Astrocyte (in vitro differentiated cells and primary cell): ENCODE measurements around the gene RCL1. TPM values are rescaled to one million over a fixed set of nuclear protein-coding genes. Genes with fewer than 3 reads are reported as not detected.

Experiments used
- DNase-seq: peaks from one replicate; pipeline ENCODE4 v3.0.0-alpha.2; 2010; ENCODE audit warnings: low read depth
- FAIRE-seq: peaks from 2 replicates; lab custom pipeline; 2011; peaks lifted over from hg19 to GRCh38; lab: Jason Lieb, UNC
- H2AFZ ChIP-seq: 2 replicates; pipeline ENCODE4 v1.6.0; 2012; ENCODE audit warnings: low read depth, low read length, inconsistent platforms
- H3K27ac ChIP-seq: 2 replicates; pipeline ENCODE4 v1.5.1; 2011; ENCODE audit warnings: low read depth, low read length, inconsistent platforms
- H3K27me3 ChIP-seq: 2 replicates; pipeline ENCODE4 v1.6.0; 2011; ENCODE audit warnings: low read length, inconsistent platforms; ENCODE audit not compliant: insufficient read depth
- H3K36me3 ChIP-seq: 2 replicates; pipeline ENCODE4 v1.5.1; 2011; ENCODE audit warnings: low read length, inconsistent platforms; ENCODE audit not compliant: insufficient read depth
- H3K4me1 ChIP-seq: 2 replicates; pipeline ENCODE4 v1.5.1; 2011; ENCODE audit warnings: low read length, inconsistent platforms; ENCODE audit not compliant: insufficient read depth
- H3K4me2 ChIP-seq: 2 replicates; pipeline ENCODE4 v1.6.0; 2012; ENCODE audit warnings: low read length, inconsistent platforms
- H3K4me3 ChIP-seq: 2 replicates; pipeline ENCODE4 v1.5.1; 2011; ENCODE audit warnings: low read depth, mild to moderate bottlenecking, low read length, inconsistent platforms; ENCODE audit not compliant: insufficient read depth
- H3K79me2 ChIP-seq: 2 replicates; pipeline ENCODE4 v1.6.0; 2012; ENCODE audit warnings: mild to moderate bottlenecking, low read length, inconsistent platforms; ENCODE audit not compliant: insufficient read depth
- H3K9ac ChIP-seq: 2 replicates; pipeline ENCODE4 v1.6.0; 2012; ENCODE audit warnings: mild to moderate bottlenecking, low read length, inconsistent platforms
- H3K9me3 ChIP-seq: 2 replicates; pipeline ENCODE4 v1.5.1; 2012; ENCODE audit warnings: low read depth, mild to moderate bottlenecking, low read length, inconsistent platforms; ENCODE audit not compliant: insufficient read depth
- H4K20me1 ChIP-seq: 2 replicates; pipeline ENCODE4 v1.6.0; 2012; ENCODE audit warnings: low read length, inconsistent platforms; ENCODE audit not compliant: insufficient read depth
- H3K27ac Mint-ChIP-seq: one replicate; pipeline ENCODE4 v1.8.0; 2021; ENCODE audit warnings: mild to moderate bottlenecking, mixed read lengths; ENCODE audit not compliant: unreplicated experiment
- H3K27me3 Mint-ChIP-seq: one replicate; pipeline ENCODE4 v1.8.0; 2021; ENCODE audit warnings: low read depth, mixed read lengths; ENCODE audit not compliant: unreplicated experiment
- H3K36me3 Mint-ChIP-seq: one replicate; pipeline ENCODE4 v1.8.0; 2021; ENCODE audit warnings: low read depth, mixed read lengths; ENCODE audit not compliant: unreplicated experiment
- H3K4me1 Mint-ChIP-seq: one replicate; pipeline ENCODE4 v1.8.0; 2021; ENCODE audit warnings: low read depth, mixed read lengths; ENCODE audit not compliant: unreplicated experiment
- H3K4me3 Mint-ChIP-seq: one replicate; pipeline ENCODE4 v1.8.0; 2021; ENCODE audit warnings: mild to moderate bottlenecking, moderate library complexity, mixed read lengths; ENCODE audit not compliant: unreplicated experiment
- H3K9me3 Mint-ChIP-seq: one replicate; pipeline ENCODE4 v1.8.0; 2021; ENCODE audit warnings: mild to moderate bottlenecking, mixed read lengths; ENCODE audit not compliant: unreplicated experiment
- CTCF ChIP-seq: IDR thresholded peaks from 2 replicates; pipeline ENCODE4 v1.5.1; 2011; ENCODE audit warnings: low read depth, mild to moderate bottlenecking, inconsistent platforms, low read length, moderate library complexity; ENCODE audit not compliant: insufficient read depth
- EZH2 ChIP-seq: IDR thresholded peaks from 2 replicates; pipeline ENCODE4 v1.6.1; 2012; ENCODE audit warnings: mild to moderate bottlenecking, low read length, inconsistent platforms; ENCODE audit not compliant: insufficient read depth
- total RNA-seq: library from RNA; stranded (reverse); gene quantifications from 2 replicates; pipeline ENCODE4 v1.2.1, GENCODE V29; 2021

The RCL1 gene
- total RNA-seq, 1 donor from 2014 or later: 22.3 TPM

- peaks cover 80% of the 10 kb centered on the region for H3K79me2 ChIP-seq
- TF ChIP-seq CTCF: no peak
- TF ChIP-seq EZH2: no peak
- Mint-ChIP-seq H3K4me3 (peak overlapping the region; percentile 29), H3K27me3 (no peaks in the 10 kb centered on the region), H3K36me3 (peaks cover 5% of the 10 kb centered on the region), H3K27ac (no peak overlapping the region), H3K4me1 (peaks cover 3% of the 10 kb centered on the region), H3K9me3 (peaks cover 2% of the 10 kb centered on the region)
- no peaks in the 10 kb centered on the region for H3K36me3 ChIP-seq
- no peak overlapping the region for H3K27ac ChIP-seq
- H2AFZ ChIP-seq: no peak overlapping the region
- H3K9me3 ChIP-seq: no peaks in the 10 kb centered on the region
- H3K27me3 ChIP-seq: no peaks in the 10 kb centered on the region
- no peak overlapping the region for H3K9ac ChIP-seq
- no peak for DNase-seq
- FAIRE-seq: no peak
- no peaks in the 10 kb centered on the region for H3K4me1 ChIP-seq
- peaks cover 30% of the 10 kb centered on the region for H4K20me1 ChIP-seq
- no peak overlapping the region for H3K4me3 ChIP-seq
- H3K4me2 ChIP-seq: no peak overlapping the region
These were observed 20.1 kb downstream of the RCL1 start for GRCh38 chr9:4812858-4813257.

GRCh38 chr9:4814913-4815312, 22.2 kb downstream of the RCL1 start:
- H3K79me2 ChIP-seq: peaks cover 79% of the 10 kb centered on the region
- TF ChIP-seq EZH2 (no peak), CTCF (no peak)
- no peak overlapping the region for H3K27ac ChIP-seq
- no peak overlapping the region for H3K4me3 ChIP-seq
- DNase-seq (no peak), FAIRE-seq (no peak)
- H3K9me3 Mint-ChIP-seq: peaks cover 2% of the 10 kb centered on the region
- no peaks in the 10 kb centered on the region for H3K27me3 Mint-ChIP-seq
- H3K4me1 ChIP-seq: no peaks in the 10 kb centered on the region
- no peak overlapping the region for H3K4me2 ChIP-seq
- H3K9ac ChIP-seq: no peak overlapping the region
- H3K36me3 Mint-ChIP-seq: peaks cover 4% of the 10 kb centered on the region
- no peak overlapping the region for H3K4me3 Mint-ChIP-seq
- H3K4me1 Mint-ChIP-seq: peaks cover 3% of the 10 kb centered on the region
- no peaks in the 10 kb centered on the region for H3K9me3 ChIP-seq
- H3K36me3 ChIP-seq: no peaks in the 10 kb centered on the region
- H4K20me1 ChIP-seq: peaks cover 37% of the 10 kb centered on the region
- H3K27ac Mint-ChIP-seq: no peak overlapping the region
- no peak overlapping the region for H2AFZ ChIP-seq
- H3K27me3 ChIP-seq: no peaks in the 10 kb centered on the region

GRCh38 chr9:4815381-4815956, 22.7 kb downstream of the RCL1 start:
- Histone ChIP-seq H3K27me3 (no peaks in the 10 kb centered on the region), H3K4me2 (no peak overlapping the region), H4K20me1 (peaks cover 43% of the 10 kb centered on the region), H3K79me2 (peaks cover 77% of the 10 kb centered on the region), H3K4me1 (no peaks in the 10 kb centered on the region), H3K27ac (no peak overlapping the region), H3K9me3 (no peaks in the 10 kb centered on the region), H3K9ac (no peak overlapping the region), H3K36me3 (no peaks in the 10 kb centered on the region), H2AFZ (no peak overlapping the region), H3K4me3 (no peak overlapping the region)
- Mint-ChIP-seq H3K9me3 (peaks cover 2% of the 10 kb centered on the region), H3K27me3 (no peaks in the 10 kb centered on the region), H3K36me3 (peaks cover 4% of the 10 kb centered on the region), H3K4me3 (no peak overlapping the region), H3K4me1 (peaks cover 3% of the 10 kb centered on the region), H3K27ac (no peak overlapping the region)
- no peak for FAIRE-seq
- TF ChIP-seq EZH2: no peak
- TF ChIP-seq CTCF: no peak
- no peak for DNase-seq
